Lower leg skin (tissue), 4 donors: Measurements from ENCODE around the gene MTMR2. TPM values are rescaled to one million over a fixed set of nuclear protein-coding genes. Genes with fewer than 3 reads are reported as not detected.
"Not testable (repeated sequence)": the region's sequence is repeated elsewhere in the genome, so short reads cannot be mapped to it uniquely, and the experiment has no call there.

Experiments
- DNase-seq, 2 donors: peaks; one replicate each; pipeline ENCODE4 v3.0.0-alpha.2; 2019; ENCODE audit warnings: low spot score in 2 of 2
- H3K4me3 ChIP-seq: fragments of 200-600 bp; sonication (generic); 2 replicates; pipeline ENCODE4 v1.5.1; 2017; ENCODE audit warnings: mild to moderate bottlenecking, low read depth; ENCODE audit not compliant: poor library complexity, severe bottlenecking
- POLR2A ChIP-seq, 2 donors: fragments of 450-650 bp; IDR thresholded peaks; one replicate each; pipeline ENCODE4 v1.6.1; 2016 to 2017; ENCODE audit warnings: antibody characterized with exemption in 2 of 2, mild to moderate bottlenecking in 1 of 2, moderate library complexity in 1 of 2
- WGBS, 2 donors: methylation state at CpG; one replicate each; pipeline ENCODE4 v1.1.5; 2018; 5-methylcytosine and 5-hydroxymethylcytosine counted together
- intact Hi-C: fragments of 100-400 bp; cut with DNase I; formaldehyde crosslinking; loops from one replicate; pipeline ENCODE4 v1.15.0; 2023; ENCODE audit warnings: low total_unique reads
- total RNA-seq, 4 donors: library from RNA; depleted of rRNA; stranded (reverse); fragments of >200 nt; gene quantifications; one replicate each; pipeline ENCODE4 v1.1.0, GENCODE V29; 2016
- TF ChIP-seq, protein P1 (sequence below), 3 donors: fragments of 450-650 bp; IDR thresholded peaks; one replicate each; pipeline ENCODE4 v1.5.1; 2016; ENCODE audit warnings: antibody characterized with exemption in 3 of 3, mild to moderate bottlenecking in 3 of 3, moderate library complexity in 2 of 3

MTMR2 gene
- total RNA-seq, 4 donors from 2014 or later, result 11.1 to 17.4 (median 12.2) TPM

DNA sequence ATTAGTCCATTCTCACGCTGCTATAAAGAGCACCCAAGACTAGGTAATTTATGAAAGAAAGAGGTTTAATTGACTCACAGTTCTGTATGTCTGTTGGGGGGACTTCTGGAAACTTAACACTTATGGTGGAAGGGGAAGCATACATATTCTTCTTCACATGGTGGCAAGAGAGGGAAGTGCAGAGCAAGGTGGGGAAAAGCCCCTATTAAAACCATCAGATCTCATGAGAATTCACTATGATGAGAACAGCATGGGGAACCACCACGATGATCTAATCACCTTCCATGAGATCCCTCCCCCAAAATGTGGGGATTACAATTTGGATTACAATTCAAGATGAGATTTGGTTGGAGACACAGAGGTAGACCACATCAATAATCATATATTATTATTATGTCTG, 107.9 kb downstream of the MTMR2 start:
- TF ChIP-seq, protein P1, sequence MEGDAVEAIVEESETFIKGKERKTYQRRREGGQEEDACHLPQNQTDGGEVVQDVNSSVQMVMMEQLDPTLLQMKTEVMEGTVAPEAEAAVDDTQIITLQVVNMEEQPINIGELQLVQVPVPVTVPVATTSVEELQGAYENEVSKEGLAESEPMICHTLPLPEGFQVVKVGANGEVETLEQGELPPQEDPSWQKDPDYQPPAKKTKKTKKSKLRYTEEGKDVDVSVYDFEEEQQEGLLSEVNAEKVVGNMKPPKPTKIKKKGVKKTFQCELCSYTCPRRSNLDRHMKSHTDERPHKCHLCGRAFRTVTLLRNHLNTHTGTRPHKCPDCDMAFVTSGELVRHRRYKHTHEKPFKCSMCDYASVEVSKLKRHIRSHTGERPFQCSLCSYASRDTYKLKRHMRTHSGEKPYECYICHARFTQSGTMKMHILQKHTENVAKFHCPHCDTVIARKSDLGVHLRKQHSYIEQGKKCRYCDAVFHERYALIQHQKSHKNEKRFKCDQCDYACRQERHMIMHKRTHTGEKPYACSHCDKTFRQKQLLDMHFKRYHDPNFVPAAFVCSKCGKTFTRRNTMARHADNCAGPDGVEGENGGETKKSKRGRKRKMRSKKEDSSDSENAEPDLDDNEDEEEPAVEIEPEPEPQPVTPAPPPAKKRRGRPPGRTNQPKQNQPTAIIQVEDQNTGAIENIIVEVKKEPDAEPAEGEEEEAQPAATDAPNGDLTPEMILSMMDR (IDR thresholded peaks at IDR 0.05), result no peak
- TF ChIP-seq POLR2A (IDR thresholded peaks at IDR 0.05), result no peak
- intact Hi-C loops, result no loop called here
- DNase-seq, result no peak
- WGBS, 2 donors, result 96 to 98% methylated on average over 2 of the region's 2 CpGs
- H3K4me3 ChIP-seq, result no peak overlapping the region

DNA sequence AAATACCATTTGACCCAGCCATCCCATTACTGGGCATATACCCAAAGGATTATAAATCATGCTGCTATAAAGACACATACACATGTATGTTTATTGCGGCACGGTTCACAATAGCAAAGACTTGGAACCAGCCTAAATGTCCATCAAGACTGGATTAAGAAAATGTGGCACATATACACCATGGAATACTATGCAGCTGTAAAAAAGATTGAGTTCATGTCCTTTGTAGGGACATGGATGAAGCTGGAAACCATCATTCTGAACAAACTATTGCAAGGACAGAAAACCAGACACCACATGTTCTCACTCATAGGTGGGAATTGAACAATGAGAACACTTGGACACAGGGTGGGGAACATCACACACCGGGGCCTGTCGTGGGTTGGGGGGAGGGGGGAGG, 112.9 kb downstream of the MTMR2 start:
- intact Hi-C loops, DNase-seq, H3K4me3 ChIP-seq: not testable (repeated sequence)
- WGBS, 2 donors, result 91 to 93% methylated on average over 4 of the region's 4 CpGs

DNA sequence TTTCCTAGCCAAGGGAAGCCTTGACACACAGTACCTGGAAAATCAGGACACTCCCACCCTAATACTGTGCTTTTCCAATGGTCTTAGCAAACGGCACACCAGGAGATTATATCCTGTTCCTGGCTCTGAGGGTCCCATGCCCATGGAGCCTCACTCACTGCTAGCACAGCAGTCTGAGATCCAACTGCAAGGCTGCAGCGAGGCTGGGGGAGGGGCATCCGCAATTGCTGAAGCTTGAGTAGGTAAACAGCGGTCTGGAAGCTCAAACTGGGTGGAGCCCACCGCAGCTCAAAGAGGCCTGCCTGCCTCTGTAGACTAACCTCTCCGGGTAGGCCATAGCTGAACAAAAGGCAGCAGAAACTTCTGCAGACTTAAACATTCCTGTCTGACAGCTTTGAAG, 117.4 kb downstream of the MTMR2 start:
- intact Hi-C loops, H3K4me3 ChIP-seq, DNase-seq: not testable (repeated sequence)
- WGBS, 2 donors, result 97 to 100% methylated on average over 6 of the region's 6 CpGs

DNA sequence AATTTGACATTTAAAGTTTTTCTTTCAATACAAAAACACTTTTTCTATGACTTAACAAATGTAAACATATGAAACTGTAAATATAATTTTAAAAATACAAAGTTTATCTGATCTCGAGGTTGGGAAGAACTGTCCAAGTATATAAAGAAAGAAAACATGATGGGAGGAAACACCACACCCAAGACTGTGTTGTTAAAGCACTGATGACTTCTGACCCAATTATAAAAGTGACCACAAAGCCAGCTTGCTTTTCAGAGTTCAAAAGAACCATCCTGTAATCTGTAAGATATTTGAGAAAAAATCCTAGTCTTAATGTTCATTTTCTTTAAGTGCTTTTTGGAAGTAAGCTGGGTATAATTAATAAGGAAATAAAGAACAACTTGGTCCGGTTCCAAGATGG, 118.0 kb downstream of the MTMR2 start:
- intact Hi-C loops, result no loop called here
- WGBS, 2 donors, result 84 to 87% methylated on average over 2 of the region's 2 CpGs
- TF ChIP-seq, protein P1 (IDR thresholded peaks at IDR 0.05), result no peak
- TF ChIP-seq POLR2A (IDR thresholded peaks at IDR 0.05), result no peak
- H3K4me3 ChIP-seq, result no peak overlapping the region
- no peak for DNase-seq

DNA sequence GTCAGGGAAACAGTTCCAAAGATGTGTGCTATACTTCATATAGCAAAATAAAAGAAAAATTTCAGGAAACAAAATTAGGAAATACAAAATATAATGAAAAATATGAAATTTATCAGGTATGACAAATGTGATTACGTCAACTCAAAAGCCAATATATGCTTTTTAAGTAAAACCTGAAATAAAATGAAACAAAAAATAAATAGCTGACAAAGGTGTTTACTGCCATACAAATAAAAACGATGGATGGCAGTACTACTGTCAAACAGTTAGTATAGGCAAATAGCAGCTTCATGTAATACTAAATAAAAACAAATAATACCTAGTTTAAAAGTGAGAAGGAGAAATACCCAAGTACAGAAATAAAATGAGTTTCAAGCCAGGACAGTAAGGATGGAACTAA, 119.9 kb downstream of the MTMR2 start:
- DNase-seq, result no peak
- WGBS, 2 donors, result 96 to 99% methylated on average over 2 of the region's 2 CpGs
- TF ChIP-seq, protein P1 (IDR thresholded peaks at IDR 0.05), result no peak
- TF ChIP-seq POLR2A (IDR thresholded peaks at IDR 0.05), result no peak
- no peak overlapping the region for H3K4me3 ChIP-seq
- intact Hi-C loops, result no loop called here

DNA sequence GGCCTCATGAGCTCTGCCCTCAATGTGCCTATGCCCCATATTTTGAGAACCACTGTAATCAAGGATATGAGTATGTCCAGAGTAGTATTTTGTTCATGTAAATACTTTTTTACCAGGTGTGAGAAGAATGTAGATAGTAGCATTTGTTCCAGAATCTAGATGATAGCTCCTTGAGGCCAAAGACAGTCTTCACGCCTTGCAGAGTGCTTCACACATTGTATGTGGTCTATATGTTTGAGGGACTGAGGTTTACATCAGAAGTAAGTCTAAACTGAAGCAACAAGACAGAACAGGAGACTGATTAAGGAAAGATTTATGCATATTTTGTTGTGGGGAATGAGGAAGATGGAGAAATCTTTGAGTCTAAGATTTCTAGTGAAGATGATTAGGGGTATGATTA, 121.1 kb downstream of the MTMR2 start:
- 94 to 97% methylated on average over 1 of the region's 1 CpG for WGBS, 2 donors
- TF ChIP-seq, protein P1 (IDR thresholded peaks at IDR 0.05), result no peak
- H3K4me3 ChIP-seq, result no peak overlapping the region
- DNase-seq, result no peak
- intact Hi-C loops, result no loop called here

DNA sequence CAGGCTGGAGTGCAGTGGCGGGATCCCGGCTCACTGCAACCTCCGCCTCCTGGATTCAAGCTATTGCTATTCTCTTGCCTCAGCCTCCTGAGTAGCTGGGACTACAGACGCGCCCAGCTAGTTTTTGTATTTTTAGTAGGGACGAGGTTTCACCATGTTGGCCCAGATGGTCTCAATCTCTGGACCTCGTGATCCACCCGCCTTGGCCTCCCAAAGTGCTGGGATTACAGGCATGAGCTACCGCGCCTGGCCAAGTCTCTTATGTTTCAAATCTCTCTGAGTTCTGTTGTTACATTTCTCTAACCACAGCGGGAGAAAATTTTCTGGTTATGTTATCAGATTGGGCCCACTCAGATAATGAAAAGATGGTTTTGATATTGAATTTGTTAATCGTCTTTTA, 123.5 kb downstream of the MTMR2 start:
- TF ChIP-seq, protein P1 (IDR thresholded peaks at IDR 0.05), result no peak
- no peak for TF ChIP-seq POLR2A (IDR thresholded peaks at IDR 0.05)
- intact Hi-C loops, result no loop called here
- no peak for DNase-seq
- no peak overlapping the region for H3K4me3 ChIP-seq
- WGBS, 2 donors, result 93 to 95% methylated on average over 12 of the region's 12 CpGs
